Measurements from ENCODE around the gene CYREN. TPM values are rescaled to one million over a fixed set of nuclear protein-coding genes. Genes with fewer than 3 reads are reported as not detected.

The CYREN gene
- total and polyA plus RNA-seq, 2 experiments from 2014 or later: 22.7 to 70.6 TPM

- Histone ChIP-seq H3K79me2 (replicated peaks; ENCODE audit: insufficient read depth) (no peaks in the 10 kb centered on the region), H3K36me3 (ENCODE audit: insufficient read depth) (no peaks in the 10 kb centered on the region; the same call in 1 of the 2 replicates), H3K4me3 (no peak overlapping the region), H4K20me1 (replicated peaks; ENCODE audit: insufficient read depth) (no peaks in the 10 kb centered on the region), H3K4me2 (no peak overlapping the region), H3F3A (replicated peaks; ENCODE audit: low read depth) (no peaks in the 10 kb centered on the region), H2AFZ (no peak overlapping the region), H3K4me1 (ENCODE audit: insufficient read depth) (no peaks in the 10 kb centered on the region; the same call in 1 of the 2 replicates), H3K27ac (ENCODE audit: low read depth) (no peak overlapping the region), H3K9me2 (ENCODE audit: insufficient read depth) (peaks cover 5% of the 10 kb centered on the region; the same call in 1 of the 2 replicates), H3K27me3 (ENCODE audit: insufficient read depth) (no peaks in the 10 kb centered on the region)
- no peak for TF ChIP-seq ZNF114 (CRISPR knock-in tag; IDR thresholded peaks at IDR 0.05)
- no peak for TF ChIP-seq NANOG (IDR thresholded peaks at IDR 0.05; ENCODE audit: borderline replicate concordance)
- no peak for TF ChIP-seq CTCF (conservative IDR thresholded peaks at IDR 0.05; ENCODE audit: low read depth in 2 of 2)
- no peak for TF ChIP-seq ETS1 (IDR thresholded peaks at IDR 0.05)
- no peak for ATAC-seq
- no peak overlapping the region for H3K27ac Mint-ChIP-seq
- DNase-seq (ENCODE audit: low spot score): no peak
- H3K27me3 Mint-ChIP-seq (ENCODE audit: insufficient read depth, low read depth, poor library complexity): no peaks in the 10 kb centered on the region
- H3K9me3 Mint-ChIP-seq: peaks cover 27% of the 10 kb centered on the region
- H3K4me1 Mint-ChIP-seq: peaks cover 8% of the 10 kb centered on the region; the same call in 2 of the 3 replicates
- no peak overlapping the region for H3K4me3 Mint-ChIP-seq
- peaks cover 14% of the 10 kb centered on the region for H3K36me3 Mint-ChIP-seq (ENCODE audit: low read depth)
Observed at GRCh38 chr7:135151132-135151531, 19.4 kb downstream of the CYREN start.

DNA sequence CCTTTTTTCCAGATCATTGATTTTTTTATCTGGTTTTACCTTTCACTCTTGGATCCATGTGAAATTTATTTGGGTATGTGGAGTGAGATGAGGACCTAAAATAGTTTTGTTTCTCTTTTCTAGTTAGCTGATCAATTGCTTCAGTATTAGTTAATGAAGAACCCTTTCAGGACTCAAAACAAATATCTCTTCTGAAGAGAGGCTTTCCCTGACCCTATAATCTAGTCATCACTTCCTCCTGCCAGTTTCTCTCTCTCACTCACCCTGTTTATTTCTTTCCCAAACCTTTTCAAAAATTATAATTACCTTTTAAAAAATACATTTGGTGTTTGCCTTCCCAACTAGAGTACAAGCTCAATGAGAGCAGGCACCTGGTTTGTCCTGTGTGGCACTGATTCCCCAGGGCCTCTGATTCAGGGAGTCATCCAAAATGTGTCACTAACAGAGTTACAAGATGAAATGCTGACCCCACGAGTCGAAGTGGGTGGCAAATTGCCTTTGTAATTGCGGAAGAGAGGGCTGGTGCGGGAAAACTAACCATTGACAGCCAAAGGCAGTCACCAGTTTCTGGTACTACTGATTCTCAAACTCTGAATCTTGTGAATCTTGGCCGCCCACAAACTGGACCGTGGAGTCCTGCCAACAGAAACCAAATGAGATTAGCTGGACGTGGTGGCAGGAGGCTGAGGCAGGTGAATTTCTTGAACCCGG is 20.3 kb downstream of the CYREN start:
- Histone ChIP-seq H3K9me2 (ENCODE audit: insufficient read depth) (0 out of 2 replicates have a peak, but pooled peaks cover 5% of the 10 kb centered on the region), H3K4me1 (ENCODE audit: insufficient read depth) (no peaks in the 10 kb centered on the region; the same call in 1 of the 2 replicates), H3K27ac (ENCODE audit: low read depth) (no peak overlapping the region), H3F3A (replicated peaks; ENCODE audit: low read depth) (no peaks in the 10 kb centered on the region), H2AFZ (no peak overlapping the region), H3K36me3 (ENCODE audit: insufficient read depth) (no peaks in the 10 kb centered on the region; the same call in 1 of the 2 replicates), H3K4me2 (no peak overlapping the region), H3K27me3 (ENCODE audit: insufficient read depth) (no peaks in the 10 kb centered on the region), H3K4me3 (no peak overlapping the region), H3K79me2 (replicated peaks; ENCODE audit: insufficient read depth) (no peaks in the 10 kb centered on the region), H4K20me1 (replicated peaks; ENCODE audit: insufficient read depth) (no peaks in the 10 kb centered on the region)
- no peak for ATAC-seq
- no peak overlapping the region for H3K4me3 Mint-ChIP-seq
- H3K4me1 Mint-ChIP-seq: peaks cover 8% of the 10 kb centered on the region; the same call in 2 of the 3 replicates
- DNase-seq (ENCODE audit: low spot score): no peak
- H3K36me3 Mint-ChIP-seq (ENCODE audit: low read depth): peaks cover 8% of the 10 kb centered on the region; the same call in 2 of the 3 replicates
- H3K9me3 Mint-ChIP-seq: peaks cover 18% of the 10 kb centered on the region; the same call in 2 of the 3 replicates
- no peaks in the 10 kb centered on the region for H3K27me3 Mint-ChIP-seq (ENCODE audit: insufficient read depth, low read depth, poor library complexity)
- H3K27ac Mint-ChIP-seq: no peak overlapping the region
- TF ChIP-seq NANOG (IDR thresholded peaks at IDR 0.05; ENCODE audit: borderline replicate concordance) (no peak), ZNF331 (CRISPR knock-in tag; IDR thresholded peaks at IDR 0.05; ENCODE audit: low read depth) (no peak), ETS1 (IDR thresholded peaks at IDR 0.05) (no peak), JUNB (IDR thresholded peaks at IDR 0.05; ENCODE audit: unreplicated experiment) (no peak), ZNF114 (CRISPR knock-in tag; IDR thresholded peaks at IDR 0.05) (no peak), STAT1 (IDR thresholded peaks at IDR 0.05; ENCODE audit: unreplicated experiment) (no peak)
- TF ChIP-seq, protein P1, sequence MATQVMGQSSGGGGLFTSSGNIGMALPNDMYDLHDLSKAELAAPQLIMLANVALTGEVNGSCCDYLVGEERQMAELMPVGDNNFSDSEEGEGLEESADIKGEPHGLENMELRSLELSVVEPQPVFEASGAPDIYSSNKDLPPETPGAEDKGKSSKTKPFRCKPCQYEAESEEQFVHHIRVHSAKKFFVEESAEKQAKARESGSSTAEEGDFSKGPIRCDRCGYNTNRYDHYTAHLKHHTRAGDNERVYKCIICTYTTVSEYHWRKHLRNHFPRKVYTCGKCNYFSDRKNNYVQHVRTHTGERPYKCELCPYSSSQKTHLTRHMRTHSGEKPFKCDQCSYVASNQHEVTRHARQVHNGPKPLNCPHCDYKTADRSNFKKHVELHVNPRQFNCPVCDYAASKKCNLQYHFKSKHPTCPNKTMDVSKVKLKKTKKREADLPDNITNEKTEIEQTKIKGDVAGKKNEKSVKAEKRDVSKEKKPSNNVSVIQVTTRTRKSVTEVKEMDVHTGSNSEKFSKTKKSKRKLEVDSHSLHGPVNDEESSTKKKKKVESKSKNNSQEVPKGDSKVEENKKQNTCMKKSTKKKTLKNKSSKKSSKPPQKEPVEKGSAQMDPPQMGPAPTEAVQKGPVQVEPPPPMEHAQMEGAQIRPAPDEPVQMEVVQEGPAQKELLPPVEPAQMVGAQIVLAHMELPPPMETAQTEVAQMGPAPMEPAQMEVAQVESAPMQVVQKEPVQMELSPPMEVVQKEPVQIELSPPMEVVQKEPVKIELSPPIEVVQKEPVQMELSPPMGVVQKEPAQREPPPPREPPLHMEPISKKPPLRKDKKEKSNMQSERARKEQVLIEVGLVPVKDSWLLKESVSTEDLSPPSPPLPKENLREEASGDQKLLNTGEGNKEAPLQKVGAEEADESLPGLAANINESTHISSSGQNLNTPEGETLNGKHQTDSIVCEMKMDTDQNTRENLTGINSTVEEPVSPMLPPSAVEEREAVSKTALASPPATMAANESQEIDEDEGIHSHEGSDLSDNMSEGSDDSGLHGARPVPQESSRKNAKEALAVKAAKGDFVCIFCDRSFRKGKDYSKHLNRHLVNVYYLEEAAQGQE (IDR thresholded peaks at IDR 0.05; ENCODE audit: unreplicated experiment): no peak
